ENCODE data around the gene NOL4L.

NOL4L gene

GRCh38 chr20:32397567-32398084 is 187.5 kb downstream of the NOL4L start:
- H3K4me3 ChIP-seq (ENCODE audit: low read depth, low read length) = no peak overlapping the region
- TF ChIP-seq CTCF (IDR thresholded peaks at IDR 0.05; ENCODE audit: low read depth, low read length) (no peak), MAX (IDR thresholded peaks at IDR 0.05; ENCODE audit: low read depth, low read length) (no peak), MYC (IDR thresholded peaks at IDR 0.05; ENCODE audit: low read depth, low read length) (no peak), POLR2A (IDR thresholded peaks at IDR 0.05; ENCODE audit: extremely low read depth, insufficient read length) (no peak)
- DNase-seq (ENCODE audit: low read depth) = no peak

- no peak overlapping the region for H3K4me3 ChIP-seq (ENCODE audit: low read depth, low read length)
- TF ChIP-seq MYC (IDR thresholded peaks at IDR 0.05; ENCODE audit: low read depth, low read length) (no peak), CTCF (IDR thresholded peaks at IDR 0.05; ENCODE audit: low read depth, low read length) (no peak), MAX (IDR thresholded peaks at IDR 0.05; ENCODE audit: low read depth, low read length) (no peak), POLR2A (IDR thresholded peaks at IDR 0.05; ENCODE audit: extremely low read depth, insufficient read length) (no peak)
- no peak for DNase-seq (ENCODE audit: low read depth)
Measured at GRCh38 chr20:32396646-32397160, 188.4 kb downstream of the NOL4L start.

- no peak for DNase-seq (ENCODE audit: low read depth)
- no peak overlapping the region for H3K4me3 ChIP-seq (ENCODE audit: low read depth, low read length)
- TF ChIP-seq MAX (IDR thresholded peaks at IDR 0.05; ENCODE audit: low read depth, low read length) (no peak), CTCF (IDR thresholded peaks at IDR 0.05; ENCODE audit: low read depth, low read length) (no peak), MYC (IDR thresholded peaks at IDR 0.05; ENCODE audit: low read depth, low read length) (no peak), POLR2A (IDR thresholded peaks at IDR 0.05; ENCODE audit: extremely low read depth, insufficient read length) (no peak)
Measured at GRCh38 chr20:32395066-32395465, 190.1 kb downstream of the NOL4L start.

Data from NB4 (cell line).